ENCODE results near the gene TYR.
"Not testable (repeated sequence)": the region's sequence is repeated elsewhere in the genome, so short reads cannot be mapped to it uniquely, and the experiment has no call there.

The TYR gene

GRCh38 chr11:89177691-89178231 is at the start of gene TYR:
TYR (plus strand) TSS chr11:89177875; CDS start chr11:89177954, 79 bp downstream.
- no peak for DNase-seq

DNA sequence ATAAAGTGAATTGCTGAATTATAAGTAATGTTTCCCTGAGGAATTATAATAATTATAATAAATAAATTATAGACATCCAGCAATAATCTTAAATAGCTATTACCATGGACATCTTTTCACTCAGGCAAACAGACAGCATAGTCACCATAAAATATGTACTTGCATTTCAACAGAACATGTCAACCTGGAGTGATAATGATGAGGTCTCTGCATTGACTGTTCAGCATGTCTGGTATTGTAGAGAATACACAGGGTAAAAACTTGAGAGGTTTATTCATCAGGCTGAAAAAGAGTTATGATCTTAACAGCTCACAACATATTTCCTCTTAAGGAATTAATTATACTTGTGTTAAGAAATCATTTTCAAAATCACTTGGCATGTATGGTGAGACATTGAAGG is 41.1 kb upstream of the TYR start:
- no peak for DNase-seq

GRCh38 chr11:89147229-89147628 is 30.4 kb upstream of the TYR start:
- no peak for DNase-seq

- DNase-seq, result no peak
Observed at GRCh38 chr11:89159974-89160373, 17.7 kb upstream of the TYR start.

DNA sequence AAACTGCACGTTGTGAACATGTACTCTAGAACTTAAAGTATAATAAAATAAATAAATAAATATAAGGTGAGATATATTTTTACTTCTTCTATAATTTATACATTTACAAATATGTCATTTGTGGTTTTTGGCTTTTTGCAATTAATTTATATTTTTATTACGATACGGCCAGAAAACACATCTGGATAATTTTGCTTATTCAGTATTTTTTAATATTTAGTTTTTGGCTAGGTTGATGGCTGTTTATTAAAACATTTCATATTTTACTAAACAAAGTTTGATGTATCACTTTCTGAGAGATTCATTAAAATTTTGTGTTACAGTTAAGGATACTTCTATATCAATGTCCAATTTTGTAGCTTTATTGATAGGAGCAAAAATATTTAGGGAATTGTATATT is 15.7 kb upstream of the TYR start:
- no peak for DNase-seq

DNA sequence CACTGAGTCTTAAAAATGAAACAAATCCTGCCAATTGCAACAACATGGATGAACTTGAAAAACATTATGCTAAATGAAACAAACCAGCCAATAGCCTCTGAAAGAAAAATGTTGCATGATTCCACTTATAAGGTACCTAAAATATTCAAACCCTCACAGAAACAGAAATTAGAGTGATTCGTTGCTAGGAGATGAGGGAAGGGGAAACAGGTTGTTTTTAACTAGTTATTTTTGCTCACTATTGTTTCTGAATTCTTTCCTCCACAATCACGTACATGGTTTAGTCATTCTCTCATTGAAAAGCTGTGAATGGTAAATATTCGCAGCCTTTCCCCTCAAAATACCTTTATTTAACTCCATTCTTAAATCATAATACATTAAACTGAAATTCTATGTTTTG is 14.0 kb upstream of the TYR start:
- DNase-seq, result no peak

DNA sequence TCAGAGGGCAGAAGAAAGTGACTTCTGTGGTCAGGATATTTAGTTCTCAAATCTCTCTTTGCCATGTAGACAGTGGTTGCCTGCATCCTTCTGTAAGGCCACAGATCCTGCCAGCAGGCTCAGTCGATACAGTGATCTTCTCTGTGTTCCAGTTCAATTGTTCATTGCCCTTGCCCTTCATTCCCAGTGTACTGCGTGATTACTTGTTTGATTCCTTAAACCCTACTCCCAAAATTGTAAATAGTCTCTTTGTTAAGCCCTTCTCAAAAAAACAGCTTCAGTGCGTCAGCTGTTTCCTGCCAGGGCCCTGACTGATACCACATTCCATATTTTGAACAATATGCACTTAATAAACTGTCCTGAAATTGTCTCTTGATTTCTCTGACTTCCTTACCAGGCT is 9.3 kb upstream of the TYR start:
- DNase-seq, result no peak

DNA sequence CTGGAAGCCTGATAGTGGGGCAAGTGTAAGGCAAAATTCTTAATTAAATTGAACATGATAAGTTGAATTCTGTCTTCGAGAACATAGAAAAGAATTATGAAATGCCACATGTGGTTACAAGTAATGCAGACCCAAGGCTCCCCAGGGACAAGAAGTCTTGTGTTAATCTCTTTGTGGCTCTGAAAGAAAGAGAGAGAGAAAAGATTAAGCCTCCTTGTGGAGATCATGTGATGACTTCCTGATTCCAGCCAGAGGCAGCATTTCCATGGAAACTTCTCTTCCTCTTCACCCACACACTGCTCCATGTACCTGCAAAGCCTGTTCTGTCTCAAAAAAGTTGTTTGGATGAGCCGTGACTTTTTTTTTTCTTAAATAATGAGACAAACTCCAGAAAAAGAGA is 1.9 kb upstream of the TYR start:
- no peak for DNase-seq

- no peak for DNase-seq
Observed at GRCh38 chr11:89176938-89177337, 737 bp upstream of the TYR start.

- no peak for DNase-seq
Observed at GRCh38 chr11:89181111-89181510, 3.4 kb downstream of the TYR start.

DNA sequence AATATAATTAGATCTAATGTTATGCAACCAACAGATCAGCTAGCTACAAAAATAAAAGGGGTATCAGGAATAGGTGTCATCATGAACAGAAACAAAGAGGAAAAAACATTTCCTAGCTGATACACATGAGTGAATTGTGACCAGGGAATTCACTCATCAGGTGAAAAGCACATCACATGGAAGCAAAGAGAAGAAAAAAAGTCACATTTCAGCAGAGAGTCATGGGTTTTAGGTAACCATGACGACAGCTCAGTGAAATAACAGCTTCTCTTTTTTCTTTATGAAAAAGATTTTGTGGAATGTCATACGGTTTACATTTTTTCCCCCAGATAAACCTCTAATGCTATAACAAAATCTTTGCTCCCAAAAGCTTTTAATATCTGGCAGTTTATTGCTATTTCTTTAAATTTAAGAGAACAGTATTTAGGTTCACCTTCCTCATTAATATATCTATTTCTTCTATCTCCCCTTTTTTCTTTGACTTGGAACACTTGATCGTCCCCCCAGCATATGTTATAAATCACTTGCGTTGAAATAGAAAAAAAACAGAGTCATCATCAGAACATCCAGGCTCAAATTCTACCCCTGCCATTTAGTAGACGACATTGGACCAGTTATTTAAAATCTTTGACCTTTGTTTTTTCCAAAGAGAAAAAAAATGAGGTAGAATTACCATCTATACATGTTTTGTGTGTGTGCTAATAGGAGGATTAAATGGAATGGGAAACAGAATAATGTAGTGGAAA is 5.3 kb downstream of the TYR start:
- no peak for DNase-seq

GRCh38 chr11:89184021-89184420 is 6.3 kb downstream of the TYR start:
- no peak for DNase-seq

GRCh38 chr11:89189776-89190175 is 12.1 kb downstream of the TYR start:
- DNase-seq, result no peak

GRCh38 chr11:89201138-89201537 is 23.5 kb downstream of the TYR start:
- DNase-seq, result no peak

- DNase-seq, result no peak
Observed at GRCh38 chr11:89203814-89204213, 26.1 kb downstream of the TYR start.

- no peak for DNase-seq
Observed at GRCh38 chr11:89205378-89205777, 27.7 kb downstream of the TYR start.

DNA sequence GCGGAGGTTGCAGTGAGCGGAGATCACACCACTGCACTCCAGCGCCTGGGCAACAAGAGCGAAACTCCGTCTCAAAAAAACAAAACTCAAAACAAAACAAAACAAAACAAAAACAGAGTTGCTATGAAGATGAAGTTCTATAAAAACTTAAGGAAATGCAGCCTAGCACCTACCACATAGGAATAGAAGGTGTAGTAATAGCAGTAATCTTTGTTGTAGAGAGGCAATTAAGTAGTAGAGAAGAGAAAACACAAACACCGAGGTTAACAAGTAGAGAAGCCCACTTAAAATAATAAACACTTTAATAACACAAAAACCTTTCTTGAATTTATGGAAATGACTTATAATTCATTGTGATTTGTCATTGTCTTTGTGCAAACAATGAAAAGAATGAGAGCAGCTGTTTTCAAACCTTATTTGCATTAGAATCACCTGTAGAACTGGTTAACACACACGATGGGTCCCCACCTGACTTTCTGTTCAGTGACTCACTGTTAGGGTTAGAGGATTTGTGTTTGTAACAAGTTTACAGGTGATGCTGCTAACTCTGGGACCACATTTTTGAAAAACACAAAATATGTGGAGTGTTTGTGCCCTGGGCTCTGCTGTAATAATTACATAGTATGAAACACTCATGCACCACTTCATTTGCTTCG is 43.1 kb downstream of the TYR start:
- DNase-seq, result no peak

DNA sequence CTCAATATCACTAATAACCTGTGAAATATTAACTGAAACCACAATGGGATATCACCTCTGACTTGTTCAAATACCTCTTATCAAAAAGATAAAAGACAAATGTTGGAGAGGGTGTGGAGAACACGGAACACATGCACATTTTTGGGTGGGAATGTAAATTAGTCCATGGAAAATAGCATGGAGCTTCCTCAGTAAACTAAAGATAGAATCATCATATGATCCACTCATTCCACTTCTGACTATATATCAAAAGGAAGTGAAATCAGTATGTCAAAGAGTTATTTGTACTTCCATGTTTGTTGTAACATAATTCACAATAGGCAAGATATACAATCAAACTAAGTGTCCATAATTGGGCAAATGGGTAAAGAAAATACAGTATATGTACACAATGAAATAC is 57.4 kb downstream of the TYR start:
- DNase-seq, result no peak

DNA sequence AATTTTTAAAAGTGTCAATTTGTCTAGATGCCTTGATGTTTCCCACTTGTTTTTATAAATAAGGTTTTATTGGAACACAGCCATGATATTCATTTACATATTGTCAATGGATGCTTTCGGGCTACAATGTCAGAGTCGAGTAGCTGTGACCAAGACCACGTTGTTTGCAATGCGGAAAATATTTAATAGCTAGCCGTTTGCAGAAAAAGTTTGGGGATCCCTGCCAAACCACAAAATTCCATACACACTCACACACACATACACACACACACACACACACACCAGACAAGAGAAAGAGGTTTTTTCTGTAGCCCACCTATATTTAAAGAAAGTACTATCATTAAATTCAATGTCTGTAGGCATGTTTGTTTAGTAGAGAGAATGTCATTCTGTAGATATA is 58.3 kb downstream of the TYR start:
- DNase-seq, result no peak

- DNase-seq, result not testable (repeated sequence)
Observed at GRCh38 chr11:89247007-89247406, 69.3 kb downstream of the TYR start.

GRCh38 chr11:89249196-89249595 is 71.5 kb downstream of the TYR start:
- DNase-seq, result no peak

DNA sequence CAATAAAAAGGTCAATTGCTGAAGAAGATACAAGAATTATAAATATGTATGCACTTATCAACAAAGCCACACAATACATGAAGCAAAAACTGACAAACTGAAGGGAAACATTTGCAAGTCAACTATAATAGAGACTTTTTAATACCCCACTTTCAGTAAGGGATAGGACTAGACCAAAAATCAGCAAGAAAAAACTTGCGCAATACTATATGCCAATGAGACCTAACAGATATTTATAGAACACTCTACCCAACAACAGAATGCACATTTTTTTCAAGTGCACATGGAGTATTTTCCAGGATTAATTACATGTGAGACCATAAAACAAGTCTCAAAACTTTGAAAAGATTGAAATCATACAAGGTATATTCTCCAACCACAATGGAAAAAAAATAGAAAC is 83.8 kb downstream of the TYR start:
- not testable (repeated sequence) for DNase-seq

DNA sequence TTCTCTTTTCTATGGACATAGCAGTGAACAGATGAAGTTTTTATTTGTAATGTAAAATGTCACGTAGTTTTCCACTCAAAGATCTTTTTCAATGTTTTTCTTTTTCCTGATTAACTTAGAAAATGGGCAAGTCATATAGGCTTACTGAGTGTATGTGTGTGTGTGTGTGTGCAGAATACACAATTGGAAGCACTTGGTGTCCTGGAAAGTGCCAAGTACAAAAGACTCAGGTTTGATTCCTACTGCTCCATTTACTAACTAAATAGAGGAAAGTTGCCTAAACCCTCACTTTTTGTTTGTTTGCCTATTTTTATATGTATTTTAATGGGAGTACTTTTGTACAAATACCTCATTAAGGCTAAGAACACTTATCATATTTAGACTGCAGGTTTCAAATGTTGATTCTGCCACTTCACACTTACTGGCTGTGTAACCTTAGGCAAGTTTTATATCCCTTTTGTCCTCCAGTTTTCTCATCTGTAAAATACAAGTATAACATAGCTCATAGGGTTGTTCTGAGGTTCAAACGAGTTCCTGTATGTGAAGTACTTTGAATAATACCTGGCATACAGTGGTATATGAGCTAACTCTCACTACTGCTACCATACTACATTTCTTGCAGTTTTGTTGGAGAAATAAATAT is 90.1 kb downstream of the TYR start:
- no peak for DNase-seq

GRCh38 chr11:89272540-89273088 is 94.9 kb downstream of the TYR start:
- DNase-seq, result not testable (repeated sequence)

All from suppressor macrophage treated with lipopolysaccharide for 1 hour (primary cell).